Measurements from ENCODE around the gene HEPACAM. TPM values are rescaled to one million over a fixed set of nuclear protein-coding genes. Genes with fewer than 3 reads are reported as not detected.

The HEPACAM gene
- total RNA-seq, 1 experiment from 2014 or later: not detected

DNA sequence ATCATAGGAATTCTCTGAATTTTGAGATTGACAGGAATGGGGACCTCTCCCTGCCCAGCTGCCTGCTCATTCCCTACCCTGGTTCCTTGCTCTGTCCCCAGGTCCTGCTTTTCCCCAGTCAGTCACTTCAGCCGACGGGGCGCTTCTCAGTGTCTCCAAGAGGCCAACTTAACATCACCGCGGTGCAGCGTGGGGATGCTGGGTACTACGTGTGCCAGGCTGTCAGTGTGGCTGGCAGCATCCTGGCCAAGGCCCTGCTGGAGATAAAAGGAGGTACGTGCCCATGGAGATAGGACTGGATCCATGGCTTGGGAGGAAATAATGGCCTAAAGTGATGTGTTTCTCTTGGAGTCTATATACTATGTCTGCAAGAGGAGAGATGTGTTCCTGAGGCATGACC is 63.6 kb downstream of the HEPACAM start:
- CTCF ChIA-PET: interaction anchor here (0.7 kb wide), 1 partner anchor 201 kb away, joined by 3 read pairs; no protein-coding TSS in a partner anchor
- Histone ChIP-seq H3K27me3 (replicated peaks; ENCODE audit: insufficient read depth, low read depth, low read length, poor library complexity) (peaks cover 59% of the 10 kb centered on the region), H3K4me3 (ENCODE audit: low read depth, low read length, poor library complexity, severe bottlenecking) (no peak overlapping the region), H3K4me1 (ENCODE audit: insufficient read depth, low read length, poor library complexity, severe bottlenecking) (no peaks in the 10 kb centered on the region), H3K27ac (ENCODE audit: low read depth, low read length, poor library complexity, severe bottlenecking) (no peak overlapping the region), H3K9me3 (ENCODE audit: low read depth, low read length, poor library complexity, severe bottlenecking) (no peaks in the 10 kb centered on the region), H3K36me3 (ENCODE audit: insufficient read depth, low read length, poor library complexity, severe bottlenecking) (no peaks in the 10 kb centered on the region)
- BruUV-seq (replicated peaks): no TSS peak
- POLR2A ChIA-PET (ENCODE audit: low non-redundant PET): no interaction called here
- intact Hi-C loops (cut with micrococcal nuclease; ENCODE audit: unreplicated experiment): no loop called here
- DNase-seq (ENCODE audit: low spot score): no peak
- TF ChIP-seq EZH2 (IDR thresholded peaks at IDR 0.05; ENCODE audit: borderline replicate concordance, low read depth, low read length, poor library complexity, severe bottlenecking) (no peak), CTCF (conservative IDR thresholded peaks at IDR 0.05; ENCODE audit: low read depth, low read length) (no peak)

DNA sequence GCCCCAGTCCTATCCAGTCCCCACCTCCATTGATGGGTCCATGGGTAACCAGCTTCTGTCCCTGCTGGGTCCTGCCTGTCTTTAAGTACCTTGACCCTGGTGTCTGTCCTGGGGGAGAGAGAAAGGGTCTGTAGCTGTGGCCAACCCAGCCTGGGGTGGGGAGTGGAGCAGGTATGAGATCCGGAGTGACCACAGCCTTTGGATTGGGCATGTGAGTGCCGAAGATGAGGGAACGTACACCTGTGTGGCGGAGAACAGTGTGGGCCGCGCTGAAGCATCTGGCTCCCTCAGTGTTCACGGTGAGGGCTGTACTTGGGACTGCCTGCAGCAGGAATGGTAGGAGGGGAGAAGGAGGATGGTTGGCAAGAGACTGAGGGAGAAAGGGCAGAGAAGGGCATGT is 65.4 kb downstream of the HEPACAM start:
- Histone ChIP-seq H3K4me1 (ENCODE audit: insufficient read depth, low read length, poor library complexity, severe bottlenecking) (peaks cover 8% of the 10 kb centered on the region), H3K36me3 (ENCODE audit: insufficient read depth, low read length, poor library complexity, severe bottlenecking) (no peaks in the 10 kb centered on the region), H3K27ac (ENCODE audit: low read depth, low read length, poor library complexity, severe bottlenecking) (no peak overlapping the region), H3K9me3 (ENCODE audit: low read depth, low read length, poor library complexity, severe bottlenecking) (no peaks in the 10 kb centered on the region), H3K4me3 (ENCODE audit: low read depth, low read length, poor library complexity, severe bottlenecking) (no peak overlapping the region), H3K27me3 (replicated peaks; ENCODE audit: insufficient read depth, low read depth, low read length, poor library complexity) (peaks cover 78% of the 10 kb centered on the region)
- CTCF ChIA-PET: no interaction called here
- intact Hi-C loops (cut with micrococcal nuclease; ENCODE audit: unreplicated experiment): no loop called here
- POLR2A ChIA-PET (ENCODE audit: low non-redundant PET): no interaction called here
- no peak for TF ChIP-seq EZH2 (IDR thresholded peaks at IDR 0.05; ENCODE audit: borderline replicate concordance, low read depth, low read length, poor library complexity, severe bottlenecking)
- no peak for TF ChIP-seq CTCF (conservative IDR thresholded peaks at IDR 0.05; ENCODE audit: low read depth, low read length)
- DNase-seq (ENCODE audit: low spot score): no peak
- no TSS peak for BruUV-seq (replicated peaks)

- intact Hi-C loops (cut with micrococcal nuclease; ENCODE audit: unreplicated experiment): loop anchor here (10.0 kb wide), 1 partner anchor 465 kb away; no protein-coding TSS in a partner anchor
- TF ChIP-seq CTCF (conservative IDR thresholded peaks at IDR 0.05; ENCODE audit: low read depth, low read length) (no peak), EZH2 (IDR thresholded peaks at IDR 0.05; ENCODE audit: borderline replicate concordance, low read depth, low read length, poor library complexity, severe bottlenecking) (no peak)
- peaks cover 8% of the 10 kb centered on the region for H3K4me1 ChIP-seq (ENCODE audit: insufficient read depth, low read length, poor library complexity, severe bottlenecking)
- H3K36me3 ChIP-seq (ENCODE audit: insufficient read depth, low read length, poor library complexity, severe bottlenecking): no peaks in the 10 kb centered on the region
- DNase-seq (ENCODE audit: low spot score): no peak
- CTCF ChIA-PET: no interaction called here
- no peak overlapping the region for H3K4me3 ChIP-seq (ENCODE audit: low read depth, low read length, poor library complexity, severe bottlenecking)
- no peak overlapping the region for H3K27ac ChIP-seq (ENCODE audit: low read depth, low read length, poor library complexity, severe bottlenecking)
- BruUV-seq (replicated peaks): no TSS peak
- peaks cover 83% of the 10 kb centered on the region for H3K27me3 ChIP-seq (replicated peaks; ENCODE audit: insufficient read depth, low read depth, low read length, poor library complexity)
- no peaks in the 10 kb centered on the region for H3K9me3 ChIP-seq (ENCODE audit: low read depth, low read length, poor library complexity, severe bottlenecking)
- POLR2A ChIA-PET (ENCODE audit: low non-redundant PET): no interaction called here
Measured at GRCh38 chr11:124869856-124870387, 65.9 kb downstream of the HEPACAM start.
